ENCODE data around the gene SP6.

DNA sequence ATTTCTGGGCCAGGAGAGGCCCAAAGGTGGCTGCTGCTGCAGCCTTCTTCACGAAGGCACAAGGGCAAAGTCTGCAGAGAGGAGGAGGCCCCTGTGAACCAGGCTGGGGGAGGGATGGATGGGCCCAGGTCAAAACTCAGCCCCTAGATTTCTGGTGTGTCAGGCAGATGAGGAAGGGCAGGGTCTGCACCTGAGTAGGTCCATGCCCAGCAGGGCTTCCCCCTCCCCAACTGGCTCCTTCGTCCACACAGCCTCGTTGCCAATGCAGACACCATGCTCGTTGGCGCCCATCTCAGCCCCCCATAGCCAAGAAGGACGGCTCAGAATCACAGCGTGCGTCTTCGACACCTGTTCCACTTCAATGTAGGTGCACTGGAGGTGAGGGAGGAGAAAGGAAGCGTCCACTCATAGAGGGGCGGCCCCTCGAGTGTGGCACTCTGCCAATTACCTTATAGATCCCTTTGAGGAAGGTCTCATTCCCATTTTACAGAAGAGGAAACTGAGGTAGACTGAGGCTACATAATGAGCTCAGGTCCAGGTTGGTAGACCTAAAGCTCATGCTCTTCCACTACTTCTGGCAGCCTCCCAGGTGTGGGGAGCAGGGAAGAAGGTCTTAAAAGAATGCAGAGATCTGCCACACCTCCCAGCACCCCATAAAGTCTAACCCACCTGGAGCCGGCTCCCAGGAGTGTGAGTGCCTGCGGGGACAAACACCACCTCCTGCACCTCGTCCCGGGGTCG lies 10.8 kb downstream of the SP6 start:
- TF ChIP-seq POLR2A (IDR thresholded peaks at IDR 0.05; ENCODE audit: borderline replicate concordance, extremely low read depth, insufficient read depth, insufficient read length): no peak
- TF ChIP-seq, protein P1, sequence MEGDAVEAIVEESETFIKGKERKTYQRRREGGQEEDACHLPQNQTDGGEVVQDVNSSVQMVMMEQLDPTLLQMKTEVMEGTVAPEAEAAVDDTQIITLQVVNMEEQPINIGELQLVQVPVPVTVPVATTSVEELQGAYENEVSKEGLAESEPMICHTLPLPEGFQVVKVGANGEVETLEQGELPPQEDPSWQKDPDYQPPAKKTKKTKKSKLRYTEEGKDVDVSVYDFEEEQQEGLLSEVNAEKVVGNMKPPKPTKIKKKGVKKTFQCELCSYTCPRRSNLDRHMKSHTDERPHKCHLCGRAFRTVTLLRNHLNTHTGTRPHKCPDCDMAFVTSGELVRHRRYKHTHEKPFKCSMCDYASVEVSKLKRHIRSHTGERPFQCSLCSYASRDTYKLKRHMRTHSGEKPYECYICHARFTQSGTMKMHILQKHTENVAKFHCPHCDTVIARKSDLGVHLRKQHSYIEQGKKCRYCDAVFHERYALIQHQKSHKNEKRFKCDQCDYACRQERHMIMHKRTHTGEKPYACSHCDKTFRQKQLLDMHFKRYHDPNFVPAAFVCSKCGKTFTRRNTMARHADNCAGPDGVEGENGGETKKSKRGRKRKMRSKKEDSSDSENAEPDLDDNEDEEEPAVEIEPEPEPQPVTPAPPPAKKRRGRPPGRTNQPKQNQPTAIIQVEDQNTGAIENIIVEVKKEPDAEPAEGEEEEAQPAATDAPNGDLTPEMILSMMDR (IDR thresholded peaks at IDR 0.05 in 2 of 3, conservative IDR thresholded peaks at IDR 0.05 in 1 of 3; ENCODE audit: borderline replicate concordance in 1 of 3, insufficient read depth in 1 of 3, low read depth in 2 of 3, low read length in 2 of 3): no peak
- no peak for TF ChIP-seq SRF (IDR thresholded peaks at IDR 0.05; ENCODE audit: low read depth)
- TF ChIP-seq ZNF274 (IDR thresholded peaks at IDR 0.05; ENCODE audit: low read depth, low read length): no peak
- TF ChIP-seq, protein P2, sequence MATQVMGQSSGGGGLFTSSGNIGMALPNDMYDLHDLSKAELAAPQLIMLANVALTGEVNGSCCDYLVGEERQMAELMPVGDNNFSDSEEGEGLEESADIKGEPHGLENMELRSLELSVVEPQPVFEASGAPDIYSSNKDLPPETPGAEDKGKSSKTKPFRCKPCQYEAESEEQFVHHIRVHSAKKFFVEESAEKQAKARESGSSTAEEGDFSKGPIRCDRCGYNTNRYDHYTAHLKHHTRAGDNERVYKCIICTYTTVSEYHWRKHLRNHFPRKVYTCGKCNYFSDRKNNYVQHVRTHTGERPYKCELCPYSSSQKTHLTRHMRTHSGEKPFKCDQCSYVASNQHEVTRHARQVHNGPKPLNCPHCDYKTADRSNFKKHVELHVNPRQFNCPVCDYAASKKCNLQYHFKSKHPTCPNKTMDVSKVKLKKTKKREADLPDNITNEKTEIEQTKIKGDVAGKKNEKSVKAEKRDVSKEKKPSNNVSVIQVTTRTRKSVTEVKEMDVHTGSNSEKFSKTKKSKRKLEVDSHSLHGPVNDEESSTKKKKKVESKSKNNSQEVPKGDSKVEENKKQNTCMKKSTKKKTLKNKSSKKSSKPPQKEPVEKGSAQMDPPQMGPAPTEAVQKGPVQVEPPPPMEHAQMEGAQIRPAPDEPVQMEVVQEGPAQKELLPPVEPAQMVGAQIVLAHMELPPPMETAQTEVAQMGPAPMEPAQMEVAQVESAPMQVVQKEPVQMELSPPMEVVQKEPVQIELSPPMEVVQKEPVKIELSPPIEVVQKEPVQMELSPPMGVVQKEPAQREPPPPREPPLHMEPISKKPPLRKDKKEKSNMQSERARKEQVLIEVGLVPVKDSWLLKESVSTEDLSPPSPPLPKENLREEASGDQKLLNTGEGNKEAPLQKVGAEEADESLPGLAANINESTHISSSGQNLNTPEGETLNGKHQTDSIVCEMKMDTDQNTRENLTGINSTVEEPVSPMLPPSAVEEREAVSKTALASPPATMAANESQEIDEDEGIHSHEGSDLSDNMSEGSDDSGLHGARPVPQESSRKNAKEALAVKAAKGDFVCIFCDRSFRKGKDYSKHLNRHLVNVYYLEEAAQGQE (IDR thresholded peaks at IDR 0.05; ENCODE audit: low read depth): no peak
- TF ChIP-seq POLR2AphosphoS5 (IDR thresholded peaks at IDR 0.05; ENCODE audit: low read depth, low read length): no peak
- TF ChIP-seq EZH2phosphoT487 (IDR thresholded peaks at IDR 0.05; ENCODE audit: borderline replicate concordance): no peak
- no peak for TF ChIP-seq JUND (IDR thresholded peaks at IDR 0.05)
- no peak for TF ChIP-seq EZH2 (IDR thresholded peaks at IDR 0.05)
- TF ChIP-seq FOSL1 (IDR thresholded peaks at IDR 0.05; ENCODE audit: low read depth): no peak
- TF ChIP-seq, protein P3, sequence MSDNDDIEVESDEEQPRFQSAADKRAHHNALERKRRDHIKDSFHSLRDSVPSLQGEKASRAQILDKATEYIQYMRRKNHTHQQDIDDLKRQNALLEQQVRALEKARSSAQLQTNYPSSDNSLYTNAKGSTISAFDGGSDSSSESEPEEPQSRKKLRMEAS (IDR thresholded peaks at IDR 0.05): no peak
- TF ChIP-seq, protein P4, sequence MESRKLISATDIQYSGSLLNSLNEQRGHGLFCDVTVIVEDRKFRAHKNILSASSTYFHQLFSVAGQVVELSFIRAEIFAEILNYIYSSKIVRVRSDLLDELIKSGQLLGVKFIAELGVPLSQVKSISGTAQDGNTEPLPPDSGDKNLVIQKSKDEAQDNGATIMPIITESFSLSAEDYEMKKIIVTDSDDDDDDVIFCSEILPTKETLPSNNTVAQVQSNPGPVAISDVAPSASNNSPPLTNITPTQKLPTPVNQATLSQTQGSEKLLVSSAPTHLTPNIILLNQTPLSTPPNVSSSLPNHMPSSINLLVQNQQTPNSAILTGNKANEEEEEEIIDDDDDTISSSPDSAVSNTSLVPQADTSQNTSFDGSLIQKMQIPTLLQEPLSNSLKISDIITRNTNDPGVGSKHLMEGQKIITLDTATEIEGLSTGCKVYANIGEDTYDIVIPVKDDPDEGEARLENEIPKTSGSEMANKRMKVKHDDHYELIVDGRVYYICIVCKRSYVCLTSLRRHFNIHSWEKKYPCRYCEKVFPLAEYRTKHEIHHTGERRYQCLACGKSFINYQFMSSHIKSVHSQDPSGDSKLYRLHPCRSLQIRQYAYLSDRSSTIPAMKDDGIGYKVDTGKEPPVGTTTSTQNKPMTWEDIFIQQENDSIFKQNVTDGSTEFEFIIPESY (IDR thresholded peaks at IDR 0.05; ENCODE audit: extremely low read depth, insufficient replicate concordance, low read length): no peak
- TF ChIP-seq SP1 (IDR thresholded peaks at IDR 0.05; ENCODE audit: low read depth): no peak

Measured in HCT116 (cell line).